NCI-H2171 treated with DMSO at 0.1 percent for 48 hours (cell line): ENCODE measurements around the gene SCUBE1.

Source experiments
- DNase-seq: peaks from one replicate; lab custom pipeline; 2025; lab: John Stamatoyannopoulos, UW

The SCUBE1 gene

GRCh38 chr22:43326331-43327156 is 16.6 kb downstream of the SCUBE1 start:
- no peak for DNase-seq

DNA sequence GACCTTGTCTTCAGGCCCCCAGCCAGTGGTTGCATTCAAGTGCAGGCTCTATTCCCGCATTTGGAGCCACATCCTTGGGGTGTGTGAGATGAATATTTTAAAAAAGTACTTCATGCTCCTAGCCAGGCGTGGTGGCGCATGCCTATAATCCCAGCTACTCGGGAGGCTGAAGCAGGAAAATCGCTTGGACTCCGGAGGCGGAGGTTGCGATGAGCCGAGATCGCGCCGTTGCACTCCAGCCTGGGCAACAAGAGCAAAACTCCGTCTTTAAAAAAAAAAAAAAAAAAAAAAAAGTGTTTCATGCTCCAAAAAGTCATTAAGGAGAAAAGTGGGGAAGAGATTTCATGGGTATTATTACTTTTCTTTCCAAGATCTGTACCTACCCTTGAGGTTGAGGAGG is 18.0 kb downstream of the SCUBE1 start:
- DNase-seq, result no peak

DNA sequence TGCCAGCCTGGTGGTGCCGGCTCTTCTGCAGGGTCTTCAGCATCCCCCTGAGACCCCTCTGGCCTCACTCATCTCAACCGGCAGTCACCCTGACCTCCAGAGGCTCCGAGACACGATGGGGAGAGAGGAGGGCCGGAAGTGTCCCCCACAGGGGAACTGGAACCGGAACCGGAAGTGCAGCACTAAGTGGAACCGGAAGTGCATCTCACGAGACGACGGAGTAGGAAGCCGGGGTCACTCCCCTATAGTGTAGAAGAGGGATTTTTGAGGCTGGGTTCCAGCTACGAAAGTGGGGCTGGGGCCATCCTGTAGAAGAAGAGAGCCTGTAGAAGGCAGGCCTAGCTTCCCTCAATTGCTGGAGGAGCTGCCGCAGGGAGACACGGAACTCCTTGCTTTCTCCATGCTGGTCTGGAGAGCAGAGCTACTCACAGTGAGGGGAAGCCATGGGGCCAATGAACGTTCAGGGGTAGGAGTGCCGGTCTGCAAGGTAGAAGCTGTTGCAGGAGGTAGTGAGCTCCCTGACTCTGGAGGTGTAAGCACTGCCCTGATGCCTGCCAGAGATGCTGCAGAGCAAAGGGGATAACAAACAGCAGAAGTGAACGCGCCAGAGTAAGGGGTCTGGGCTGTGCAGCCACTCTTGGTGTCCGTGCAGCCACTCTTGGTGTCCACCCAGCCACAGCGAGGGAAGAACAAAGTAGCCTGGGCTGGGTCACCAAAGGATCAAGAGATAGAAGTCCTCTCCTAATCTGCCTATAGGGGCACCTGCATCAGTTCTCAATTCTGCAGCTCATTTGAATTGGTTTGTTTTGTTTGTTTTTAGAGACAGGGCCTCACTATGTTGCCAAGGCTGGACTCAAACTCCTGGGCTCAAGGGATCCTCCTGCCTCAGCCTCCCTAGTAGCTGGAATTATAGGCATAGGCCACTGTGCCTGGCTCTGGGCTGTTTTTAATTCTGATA is 21.9 kb downstream of the SCUBE1 start:
- no peak for DNase-seq

DNA sequence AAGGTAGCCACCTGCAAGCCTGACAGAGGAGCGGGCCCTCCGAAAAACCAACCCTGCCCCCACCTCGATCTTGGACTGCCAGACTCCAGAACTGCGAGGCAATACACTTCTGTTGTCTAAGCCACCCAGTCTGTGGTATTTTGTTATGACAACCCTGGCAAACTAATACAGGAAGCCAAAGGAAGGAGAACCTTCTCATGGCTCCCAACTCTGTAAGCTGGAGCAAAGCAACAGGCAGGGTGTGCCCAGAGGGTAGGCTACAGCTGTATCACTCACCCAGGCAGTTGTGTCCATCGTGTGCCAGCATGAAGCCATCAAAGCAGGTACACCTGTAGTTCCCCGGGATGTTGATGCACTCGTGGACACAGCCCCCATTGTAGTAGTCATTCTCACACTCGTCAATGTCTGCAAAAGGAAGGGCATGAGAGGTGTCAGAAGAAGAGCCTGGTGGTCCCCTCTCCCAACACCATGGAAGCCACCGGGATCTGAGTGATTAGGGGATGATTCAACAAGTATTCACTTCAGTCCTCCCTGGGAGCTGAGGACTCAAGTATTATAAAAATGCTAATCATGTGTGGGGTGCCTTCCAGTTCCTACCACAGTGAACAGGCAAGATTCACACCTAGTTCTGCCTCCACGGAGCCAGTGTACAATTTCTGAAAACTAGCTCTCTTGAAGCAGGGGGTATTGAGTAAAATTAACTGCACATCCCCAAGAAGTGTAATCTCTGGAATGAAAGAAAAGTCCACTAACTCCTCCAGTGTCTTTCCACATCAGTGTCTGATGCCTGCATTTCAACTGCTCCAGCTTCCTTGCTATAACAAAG is 23.3 kb downstream of the SCUBE1 start:
- no peak for DNase-seq

DNA sequence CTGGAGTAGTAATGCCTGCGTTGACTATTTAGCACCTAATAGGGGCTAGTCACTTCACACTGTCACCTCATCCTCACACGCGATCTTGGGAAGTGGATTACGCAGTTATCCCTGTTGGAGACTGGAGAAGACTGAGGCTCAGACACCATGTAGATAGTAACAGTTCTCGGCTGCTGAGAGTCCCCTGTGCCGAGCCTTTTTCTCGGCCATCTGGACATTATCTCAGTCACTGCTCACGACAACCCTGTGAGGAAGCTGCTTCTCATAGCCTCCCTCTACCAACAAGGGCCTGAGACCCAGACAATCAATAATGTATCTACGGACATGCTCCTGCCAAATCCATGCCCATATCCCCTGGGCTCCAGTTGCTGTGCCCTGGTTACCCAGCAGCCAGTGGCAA is 25.9 kb downstream of the SCUBE1 start:
- peak; percentile 29 for DNase-seq

DNA sequence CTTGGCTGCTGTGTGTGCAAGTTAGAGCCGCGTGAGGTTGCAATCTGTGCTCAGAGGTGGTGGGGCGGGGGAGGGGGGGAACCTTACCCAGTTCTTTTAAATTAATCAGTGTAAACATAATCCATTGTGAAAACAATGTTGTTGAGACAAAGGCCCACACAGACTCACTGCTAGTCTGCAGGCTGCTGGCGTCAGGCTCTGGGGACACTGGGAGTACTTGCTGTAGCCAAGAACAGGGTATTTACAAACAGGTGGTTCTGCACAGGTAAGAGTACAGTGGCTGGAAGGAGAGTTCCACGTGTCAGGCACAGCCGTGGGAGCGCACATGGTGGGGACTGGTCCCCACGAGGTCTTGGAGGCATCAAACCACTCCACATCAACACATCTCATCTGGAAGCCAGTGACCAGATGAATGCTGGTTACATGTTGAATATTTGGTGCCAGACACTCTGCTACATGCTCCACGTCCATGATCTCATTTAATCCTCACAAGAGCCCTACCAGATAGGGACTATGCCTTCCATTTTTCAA is 27.4 kb downstream of the SCUBE1 start:
- DNase-seq, result no peak

GRCh38 chr22:43314611-43315010 is 28.6 kb downstream of the SCUBE1 start:
- DNase-seq, result no peak

DNA sequence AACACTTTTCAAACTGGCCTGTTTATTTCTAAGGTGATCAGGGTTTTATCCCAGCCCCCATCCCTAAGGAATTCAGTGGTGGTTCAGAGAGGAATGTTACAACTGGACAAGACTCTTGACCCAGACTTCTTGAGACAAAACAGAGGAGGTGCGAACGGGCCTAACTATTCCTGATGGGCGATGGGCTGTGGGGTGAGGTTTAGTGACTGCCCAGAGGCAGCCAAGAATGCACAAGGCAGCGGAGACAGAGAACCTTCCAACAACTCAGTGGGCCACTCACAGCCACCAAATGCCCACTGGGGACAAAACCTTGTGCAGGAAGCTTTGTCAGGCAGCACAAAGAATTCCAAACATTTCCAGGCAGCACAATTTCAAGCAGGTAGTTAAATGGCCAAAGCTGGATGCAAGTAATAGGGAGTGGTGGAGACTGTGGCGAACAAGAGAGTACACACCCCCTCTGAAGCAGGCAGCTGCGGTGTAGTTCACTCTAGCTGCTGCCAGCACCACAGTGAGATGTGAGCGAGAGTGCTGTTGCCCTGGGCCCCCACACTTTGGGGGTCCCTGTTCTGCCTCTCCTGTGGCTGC is 29.2 kb downstream of the SCUBE1 start:
- no peak for DNase-seq

DNA sequence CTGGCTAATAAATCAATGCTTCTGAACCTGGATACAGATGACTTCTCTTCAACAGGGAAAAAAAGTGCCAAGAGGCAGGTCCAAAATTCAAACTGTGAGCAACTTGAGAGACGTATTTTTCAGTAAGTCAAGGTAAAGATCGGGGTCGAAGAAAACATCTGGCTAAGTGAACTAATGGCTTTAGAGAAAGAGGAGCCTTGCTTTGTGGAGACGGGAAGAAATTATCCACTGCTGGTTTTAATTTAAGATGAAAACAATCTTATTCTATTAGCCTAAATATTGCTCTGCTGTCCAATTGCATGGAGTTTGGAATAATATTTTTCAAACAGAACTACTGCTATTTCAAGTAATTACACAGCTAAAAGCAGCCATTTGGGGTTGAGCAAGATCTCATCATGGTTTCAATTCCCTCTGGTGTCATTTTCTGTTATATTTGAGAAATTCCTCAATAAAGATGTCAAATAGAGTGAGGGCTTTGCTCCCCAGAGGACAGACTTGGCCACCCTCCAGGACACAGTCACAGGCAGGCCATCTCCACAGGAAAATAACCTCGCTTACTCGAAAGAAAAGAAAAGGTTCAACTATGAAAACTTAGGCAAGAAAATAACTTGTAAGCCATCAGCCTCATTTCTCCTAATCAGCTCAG is 29.8 kb downstream of the SCUBE1 start:
- DNase-seq, result peak; percentile 45

- DNase-seq, result no peak
These were observed 30.6 kb downstream of the SCUBE1 start for GRCh38 chr22:43312608-43313007.

- no peak for DNase-seq
These were observed 32.4 kb downstream of the SCUBE1 start for GRCh38 chr22:43310798-43311197.

- DNase-seq, result peak; percentile 13
These were observed 32.9 kb downstream of the SCUBE1 start for GRCh38 chr22:43310311-43310710.

GRCh38 chr22:43308836-43309235 is 34.3 kb downstream of the SCUBE1 start:
- no peak for DNase-seq

- peak; percentile 94 for DNase-seq
These were observed 34.9 kb downstream of the SCUBE1 start for GRCh38 chr22:43308060-43308830.

GRCh38 chr22:43305806-43306205 is 37.4 kb downstream of the SCUBE1 start:
- DNase-seq, result no peak

DNA sequence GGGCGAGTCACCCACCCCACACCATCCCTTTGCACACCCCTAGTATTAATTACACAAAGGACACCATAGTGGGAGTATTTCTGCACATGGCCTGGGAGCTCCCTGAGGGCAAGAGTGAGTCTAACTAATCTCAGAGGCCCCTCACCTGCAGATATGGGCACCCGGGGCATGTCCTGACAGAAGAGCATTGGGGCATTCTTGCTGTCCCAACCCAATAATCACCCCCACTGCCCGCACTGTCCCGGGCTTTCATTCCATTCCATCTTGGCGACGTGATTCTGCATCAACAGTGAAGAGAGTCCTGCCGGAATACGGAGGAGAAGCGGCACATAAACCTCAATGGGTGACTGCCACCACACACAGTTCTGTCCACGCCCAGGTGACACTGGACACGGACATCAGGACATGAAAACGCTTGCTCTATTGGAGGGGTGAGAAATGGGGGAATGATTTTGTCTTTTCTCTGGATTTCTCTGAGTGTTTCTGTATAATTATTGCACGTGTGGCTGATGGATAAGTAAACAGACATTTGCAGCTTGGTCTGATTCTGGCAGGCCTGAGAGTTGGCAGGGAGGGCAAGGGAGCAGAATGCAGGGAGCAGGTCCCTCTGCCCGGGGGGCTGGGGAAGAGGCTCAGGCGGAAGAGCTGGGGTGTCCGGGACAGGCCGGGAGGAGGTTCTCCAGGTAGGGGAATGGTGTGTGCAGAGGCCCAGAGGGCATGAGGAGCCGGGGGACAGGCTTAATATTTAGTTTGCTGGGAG is 38.2 kb downstream of the SCUBE1 start:
- DNase-seq, result no peak

DNA sequence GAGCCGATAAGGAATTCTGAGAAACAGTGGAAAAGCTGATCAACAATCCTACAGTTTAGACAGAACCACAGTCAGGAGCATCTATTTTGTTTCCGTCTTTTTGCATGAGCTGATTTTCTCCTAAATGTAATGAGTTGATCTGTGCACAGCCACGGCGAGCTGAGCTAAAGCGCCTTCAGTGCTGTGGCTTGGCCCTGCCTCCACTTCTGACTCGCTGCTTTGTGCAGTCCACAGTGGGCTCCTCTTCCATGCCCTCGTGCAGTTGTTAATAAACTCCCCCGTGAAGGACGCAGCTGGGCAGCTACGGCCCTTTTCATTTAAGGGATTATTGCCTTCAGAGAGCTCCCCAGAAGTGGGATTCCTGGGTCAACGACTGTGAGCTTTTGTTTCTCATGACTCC is 39.4 kb downstream of the SCUBE1 start:
- no peak for DNase-seq

- DNase-seq, result no peak
These were observed 40.0 kb downstream of the SCUBE1 start for GRCh38 chr22:43303166-43303565.

- DNase-seq, result no peak
These were observed 40.6 kb downstream of the SCUBE1 start for GRCh38 chr22:43302531-43303041.
